Lower lobe of right lung (tissue), 2 donors: ENCODE measurements around the gene MORN1. TPM values are rescaled to one million over a fixed set of nuclear protein-coding genes. Genes with fewer than 3 reads are reported as not detected.
A peak's percentile ranks its signal among the peaks of the same experiment; 100 is the strongest.

Experiments used
- ATAC-seq, 2 donors: fragments of 200-7000 bp; cut with Tn5 transposase; one replicate each; pipeline ENCODE4 v1.9.1; 2020 to 2022; ENCODE audit warnings: mild to moderate bottlenecking in 2 of 2, moderate library complexity in 2 of 2
- DNase-seq: peaks from one replicate; pipeline ENCODE4 v3.0.0-alpha.2; 2020
- H3K27ac ChIP-seq: fragments of 200-600 bp; one replicate; pipeline ENCODE4 v1.8.0; 2022
- H3K27me3 ChIP-seq: fragments of 200-600 bp; one replicate; pipeline ENCODE4 v1.8.0; 2022; ENCODE audit warnings: low read depth
- H3K36me3 ChIP-seq: fragments of 200-600 bp; one replicate; pipeline ENCODE4 v1.8.0; 2022; ENCODE audit warnings: mild to moderate bottlenecking
- H3K4me1 ChIP-seq: fragments of 200-600 bp; one replicate; pipeline ENCODE4 v1.8.0; 2022
- H3K4me3 ChIP-seq: fragments of 200-600 bp; one replicate; pipeline ENCODE4 v1.8.0; 2022; ENCODE audit warnings: mild to moderate bottlenecking
- H3K9me3 ChIP-seq: fragments of 200-600 bp; one replicate; pipeline ENCODE4 v1.8.0; 2022
- CTCF ChIP-seq: fragments of 200-600 bp; IDR thresholded peaks from one replicate; pipeline ENCODE4 v1.8.0; 2022; ENCODE audit warnings: antibody characterized with exemption, mild to moderate bottlenecking
- intact Hi-C: fragments of 100-400 bp; cut with DNase I; formaldehyde crosslinking; loops from one replicate; pipeline ENCODE4 v1.11.0; 2022
- total RNA-seq: library from RNA; stranded (reverse); fragmentation: NEBNext Ultra II Directional; extraction: Animal tissue kit (Norgen Biotek cat#: 25700); gene quantifications from one replicate; pipeline ENCODE4 v1.2.1, GENCODE V29; 2021
- donor health status: DM: no; HTN: yes; CAD: no; lungs with severe emphysema.

Gene MORN1
- total RNA-seq, 1 donor from 2014 or later: 13.4 TPM

GRCh38 chr1:2419416-2419815 lies 28.1 kb upstream of the MORN1 start:
- no peak overlapping the region for H3K27ac ChIP-seq
- TF ChIP-seq CTCF: no peak
- H3K27me3 ChIP-seq: peaks cover 56% of the 10 kb centered on the region
- H3K4me3 ChIP-seq: no peak overlapping the region
- intact Hi-C loops: no loop called here
- H3K4me1 ChIP-seq: peaks cover 8% of the 10 kb centered on the region
- DNase-seq: no peak
- no peaks in the 10 kb centered on the region for H3K9me3 ChIP-seq
- H3K36me3 ChIP-seq: no peaks in the 10 kb centered on the region
- ATAC-seq: no peak

- Histone ChIP-seq H3K27ac (no peak overlapping the region), H3K36me3 (no peaks in the 10 kb centered on the region), H3K4me3 (no peak overlapping the region), H3K4me1 (peaks cover 14% of the 10 kb centered on the region), H3K9me3 (no peaks in the 10 kb centered on the region), H3K27me3 (peaks cover 56% of the 10 kb centered on the region)
- ATAC-seq (no peak), DNase-seq (no peak)
- intact Hi-C loops: no loop called here
- TF ChIP-seq CTCF: no peak
Measured at GRCh38 chr1:2418791-2419320, 27.5 kb upstream of the MORN1 start.

- no peak for ATAC-seq
- H3K36me3 ChIP-seq: no peaks in the 10 kb centered on the region
- intact Hi-C loops: no loop called here
- TF ChIP-seq CTCF: no peak
- H3K27ac ChIP-seq: no peak overlapping the region
- no peak overlapping the region for H3K4me3 ChIP-seq
- H3K27me3 ChIP-seq: peaks cover 56% of the 10 kb centered on the region
- no peaks in the 10 kb centered on the region for H3K9me3 ChIP-seq
- no peak for DNase-seq
- H3K4me1 ChIP-seq: peaks cover 23% of the 10 kb centered on the region
Measured at GRCh38 chr1:2417833-2418225, 26.5 kb upstream of the MORN1 start.

GRCh38 chr1:2417083-2417832 lies 25.9 kb upstream of the MORN1 start:
- ATAC-seq (no peak), DNase-seq (no peak)
- no peak overlapping the region for H3K4me3 ChIP-seq
- intact Hi-C loops: no loop called here
- no peak for TF ChIP-seq CTCF
- peaks cover 23% of the 10 kb centered on the region for H3K4me1 ChIP-seq
- peak overlapping the region; percentile 62 for H3K27ac ChIP-seq
- H3K9me3 ChIP-seq: no peaks in the 10 kb centered on the region
- no peaks in the 10 kb centered on the region for H3K36me3 ChIP-seq
- peaks cover 56% of the 10 kb centered on the region for H3K27me3 ChIP-seq

GRCh38 chr1:2416403-2416802 lies 25.0 kb upstream of the MORN1 start:
- peak overlapping the region; percentile 62 for H3K27ac ChIP-seq
- no peaks in the 10 kb centered on the region for H3K36me3 ChIP-seq
- no peak for TF ChIP-seq CTCF
- H3K4me1 ChIP-seq: peaks cover 29% of the 10 kb centered on the region
- no peaks in the 10 kb centered on the region for H3K9me3 ChIP-seq
- intact Hi-C loops: no loop called here
- H3K4me3 ChIP-seq: peak overlapping the region; percentile 34
- peaks cover 56% of the 10 kb centered on the region for H3K27me3 ChIP-seq
- ATAC-seq: no peak
- no peak for DNase-seq
